GM23248 (cell line): Measurements from ENCODE around the gene PFKFB4. TPM values are rescaled to one million over a fixed set of nuclear protein-coding genes. Genes with fewer than 3 reads are reported as not detected.

Source experiments
- DNase-seq: peaks from one replicate; pipeline ENCODE4 v3.0.0-alpha.2; 2015
- H2AFZ ChIP-seq: fragments of 200-600 bp; sonication (generic); 2 replicates; pipeline ENCODE4 v1.6.1; 2016; ENCODE audit warnings: antibody characterized with exemption
- H3F3A ChIP-seq: fragments of 200-600 bp; sonication (generic); 2 replicates; pipeline ENCODE4 v1.6.1; 2016; ENCODE audit warnings: mild to moderate bottlenecking, antibody characterized with exemption, mixed run types; ENCODE audit not compliant: insufficient read depth
- H3K27ac ChIP-seq: fragments of 200-600 bp; sonication (generic); 2 replicates; pipeline ENCODE4 v1.5.1; 2016; ENCODE audit warnings: mild to moderate bottlenecking
- H3K27me3 ChIP-seq: fragments of 200-600 bp; sonication (generic); replicated peaks from 2 replicates; pipeline ENCODE4 v1.6.1; 2016; ENCODE audit warnings: mild to moderate bottlenecking; ENCODE audit not compliant: insufficient read depth
- H3K36me3 ChIP-seq: fragments of 200-600 bp; sonication (generic); 2 replicates; pipeline ENCODE4 v1.6.1; 2016; ENCODE audit warnings: low read depth, mild to moderate bottlenecking
- H3K4me1 ChIP-seq: fragments of 200-600 bp; sonication (generic); 2 replicates; pipeline ENCODE4 v1.6.1; 2016; ENCODE audit warnings: mild to moderate bottlenecking; ENCODE audit not compliant: insufficient read depth
- H3K4me2 ChIP-seq: fragments of 200-600 bp; sonication (generic); one replicate; pipeline ENCODE4 v1.6.1; 2016; ENCODE audit warnings: mild to moderate bottlenecking; ENCODE audit not compliant: unreplicated experiment
- H3K4me3 ChIP-seq: fragments of 200-600 bp; sonication (generic); 2 replicates; pipeline ENCODE4 v1.5.1; 2016; ENCODE audit warnings: mild to moderate bottlenecking
- H3K79me2 ChIP-seq: fragments of 200-600 bp; sonication (generic); 2 replicates; pipeline ENCODE4 v1.6.1; 2016; ENCODE audit warnings: mild to moderate bottlenecking; ENCODE audit not compliant: insufficient read depth
- H3K9ac ChIP-seq: fragments of 200-600 bp; sonication (generic); 2 replicates; pipeline ENCODE4 v1.6.1; 2016; ENCODE audit warnings: mild to moderate bottlenecking
- H3K9me2 ChIP-seq: fragments of 200-600 bp; sonication (generic); 2 replicates; pipeline ENCODE4 v1.6.1; 2016; ENCODE audit warnings: mixed run types, mild to moderate bottlenecking, moderate library complexity; ENCODE audit not compliant: insufficient read depth
- H3K9me3 ChIP-seq: fragments of 200-600 bp; sonication (generic); one replicate; pipeline ENCODE4 v1.6.1; 2017; ENCODE audit warnings: low read depth
- H4K20me1 ChIP-seq: fragments of 200-600 bp; sonication (generic); 2 replicates; pipeline ENCODE4 v1.6.0; 2016; ENCODE audit not compliant: insufficient read depth
- EZH2 ChIP-seq: fragments of 200-600 bp; sonication (generic); IDR thresholded peaks from 2 replicates; pipeline ENCODE4 v1.6.1; 2018; ENCODE audit warnings: antibody characterized with exemption, mild to moderate bottlenecking; ENCODE audit not compliant: insufficient read depth, poor library complexity, severe bottlenecking
- EZH2phosphoT487 ChIP-seq: fragments of 200-600 bp; sonication (generic); IDR thresholded peaks from 2 replicates; pipeline ENCODE4 v1.6.1; 2018; ENCODE audit warnings: antibody characterized with exemption, moderate library complexity, mild to moderate bottlenecking, low read depth; ENCODE audit not compliant: insufficient read depth
- WGBS, 2 experiments: methylation state at CpG; one replicate each; pipeline ENCODE4 v1.1.6; 2015 to 2017; ENCODE audit warnings: low lambda C conversion rate in 2 of 2, low coverage in 1 of 2; ENCODE audit errors: missing lambda C conversion rate in 2 of 2; 5-methylcytosine and 5-hydroxymethylcytosine counted together
- in situ Hi-C: fragments of 300-500 bp; cut with MboI; formaldehyde crosslinking; loops from 2 replicates; pipeline ENCODE4 v1.15.0; 2020
- microRNA counts: library from miRNA; unstranded; fragments of <30 nt; microRNA quantifications from one replicate; lab custom pipeline; 2016
- microRNA-seq: library from miRNA; unstranded; fragments of <30 nt; microRNA quantifications from one replicate; pipeline ENCODE4, GENCODE V29; 2016; ENCODE audit warnings: borderline number of aligned reads
- polyA plus RNA-seq: library from polyadenylated mRNA; unstranded; fragments of >200 nt; fragmentation: Nextera tagmentation; extraction: Ambion mirVana; gene quantifications from 2 replicates; pipeline ENCODE4 v1.2.1, GENCODE V29; 2016
- small RNA-seq: library from RNA; depleted of rRNA; stranded (forward); fragments of <200 nt; gene quantifications from one replicate; pipeline ENCODE3, GENCODE V24; 2014; ENCODE audit warnings: low read depth, low replicate concordance
- total RNA-seq: library from RNA; depleted of rRNA; stranded (reverse); fragments of >200 nt; shearing (Covaris generic); gene quantifications from 2 replicates; pipeline ENCODE4 v1.2.3, GENCODE V29; 2014; rRNA removed

Gene PFKFB4
- total and polyA plus RNA-seq, 2 experiments from 2014 or later, result 10.1 to 15.3 TPM

DNA sequence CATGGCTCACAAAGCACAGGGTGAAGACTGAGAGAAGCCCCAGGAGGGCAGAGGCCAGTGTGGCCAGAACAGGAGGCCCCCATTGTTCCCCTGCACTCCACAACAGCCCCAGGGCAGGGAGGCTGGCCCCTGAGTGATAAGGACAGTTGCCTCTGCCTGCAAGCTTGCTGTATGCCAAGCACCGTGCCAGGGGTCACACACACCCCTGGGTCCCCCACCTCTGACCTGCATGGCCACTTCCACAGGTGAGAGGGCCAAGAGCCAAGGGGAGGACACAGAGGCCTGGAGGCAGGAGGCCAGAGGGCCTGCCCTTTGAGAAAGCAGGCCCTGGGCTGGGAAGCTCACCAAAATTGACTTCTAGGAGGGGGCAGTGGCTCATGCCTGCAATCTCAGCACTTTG is 86.3 kb downstream of the PFKFB4 start:
- Histone ChIP-seq H3K27me3 (no peaks in the 10 kb centered on the region), H2AFZ (no peak overlapping the region), H3K79me2 (peaks cover 63% of the 10 kb centered on the region), H3K36me3 (peaks cover 6% of the 10 kb centered on the region; the same call in 1 of the 2 replicates), H3K4me3 (no peak overlapping the region), H3K9me3 (no peaks in the 10 kb centered on the region), H3K9me2 (no peaks in the 10 kb centered on the region), H3K27ac (no peak overlapping the region), H3F3A (peaks cover 16% of the 10 kb centered on the region), H3K9ac (no peak overlapping the region), H3K4me2 (no peak overlapping the region), H4K20me1 (no peaks in the 10 kb centered on the region), H3K4me1 (peaks cover 30% of the 10 kb centered on the region)
- DNase-seq, result no peak
- TF ChIP-seq EZH2phosphoT487, result no peak
- TF ChIP-seq EZH2, result no peak
- in situ Hi-C loops, result no loop called here
- 92 to 100% methylated on average over 1 of the region's 1 CpG for WGBS, 2 experiments

GRCh38 chr3:48469046-48469915 is 87.3 kb downstream of the PFKFB4 start:
- Histone ChIP-seq H2AFZ (no peak overlapping the region), H3K9ac (0 out of 2 replicates have a peak overlapping the region, but pooled peaks have one; percentile 9), H3K4me2 (no peak overlapping the region), H3K79me2 (peaks cover 63% of the 10 kb centered on the region), H3K9me2 (no peaks in the 10 kb centered on the region), H3K36me3 (peaks cover 6% of the 10 kb centered on the region; the same call in 1 of the 2 replicates), H3K9me3 (no peaks in the 10 kb centered on the region), H3K4me3 (no peak overlapping the region), H3K27ac (no peak overlapping the region), H4K20me1 (no peaks in the 10 kb centered on the region), H3F3A (peaks cover 21% of the 10 kb centered on the region), H3K4me1 (peaks cover 35% of the 10 kb centered on the region), H3K27me3 (no peaks in the 10 kb centered on the region)
- TF ChIP-seq EZH2phosphoT487 (no peak), EZH2 (no peak)
- 68 to 73% methylated on average over 25 to 29 of the region's 29 CpGs for WGBS, 2 experiments
- no peak for DNase-seq
- in situ Hi-C loops, result loop anchor here (5.0 kb wide), 1 partner anchor 83 kb away; no protein-coding TSS in a partner anchor

DNA sequence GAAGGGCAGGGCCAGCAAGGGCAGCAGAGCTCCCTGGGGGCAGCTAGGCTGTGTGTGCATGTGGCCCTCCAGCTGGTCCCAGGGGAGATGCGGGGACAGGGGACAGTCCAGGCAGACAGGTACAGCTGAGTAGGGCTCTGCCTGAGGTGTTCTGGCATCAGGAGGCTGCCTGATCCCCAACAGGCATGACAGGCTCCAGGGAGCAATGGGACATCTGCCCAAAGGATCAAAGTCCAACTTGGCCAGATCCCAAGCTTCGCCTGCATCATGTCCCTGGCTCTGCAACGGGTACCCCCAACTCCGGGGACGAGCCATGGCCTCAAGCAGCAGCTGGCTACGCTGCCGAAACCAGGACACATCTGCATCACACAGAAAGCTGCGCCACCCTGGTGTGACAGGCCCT is 88.3 kb downstream of the PFKFB4 start:
- TF ChIP-seq EZH2, result no peak
- Histone ChIP-seq H3K9me2 (no peaks in the 10 kb centered on the region), H4K20me1 (no peaks in the 10 kb centered on the region), H3K9me3 (no peaks in the 10 kb centered on the region), H3F3A (peaks cover 18% of the 10 kb centered on the region), H3K4me3 (no peak overlapping the region), H3K36me3 (peaks cover 6% of the 10 kb centered on the region; the same call in 1 of the 2 replicates), H3K27me3 (no peaks in the 10 kb centered on the region), H2AFZ (no peak overlapping the region), H3K27ac (no peak overlapping the region), H3K4me1 (peaks cover 34% of the 10 kb centered on the region), H3K79me2 (peaks cover 63% of the 10 kb centered on the region), H3K9ac (peak overlapping the region; percentile 92; the same call in 1 of the 2 replicates), H3K4me2 (no peak overlapping the region)
- in situ Hi-C loops, result loop anchor here (5.0 kb wide), 1 partner anchor 84 kb away; no protein-coding TSS in a partner anchor
- DNase-seq, result no peak
- WGBS, 2 experiments, result 43 to 52% methylated on average over 8 of the region's 8 CpGs

MicroRNAs within 50 kb of the gene (microRNA counts, 767-probe panel; counts per million panel counts)
- 447 counts per million, percentile 86 among the panel's probes with 10 or more counts for microRNA hsa-miR-711 (lab: Ali Mortazavi, UCI)

Small RNA genes lying within 50 kb of the gene (microRNA-seq; reads per million reads assigned to microRNA genes)
- gene MIR6823 (1.5 reads per million), gene MIR711 (not detected)

Small RNA genes lying within 50 kb of the gene (small RNA-seq; reads per million reads assigned to genes)
- gene MIR6823, result not detected

Other genes with a start within 250 kb of the PFKFB4 start
- not detected in 2 replicates for gene SPINK8, start 223.1 kb downstream of the PFKFB4 start, total RNA-seq
- gene SPINK8, start 223.1 kb downstream of the PFKFB4 start, polyA plus RNA-seq, result not detected in 2 replicates
- gene FBXW12, start 184.6 kb downstream of the PFKFB4 start, total RNA-seq, result not detected in 2 replicates
- not detected in 2 replicates for gene FBXW12, start 184.6 kb downstream of the PFKFB4 start, polyA plus RNA-seq
- 5.5 and 8.0 TPM in 2 replicates for gene PLXNB1, start 126.7 kb downstream of the PFKFB4 start, total RNA-seq
- 3.3 and 4.9 TPM in 2 replicates for gene PLXNB1, start 126.7 kb downstream of the PFKFB4 start, polyA plus RNA-seq
- gene CCDC51, start 116.7 kb downstream of the PFKFB4 start, total RNA-seq, result 10.1 and 10.6 TPM in 2 replicates
- gene CCDC51, start 116.7 kb downstream of the PFKFB4 start, polyA plus RNA-seq, result 14.0 and 14.9 TPM in 2 replicates
- gene TMA7, start 116.5 kb downstream of the PFKFB4 start, total RNA-seq, result 150 and 244 TPM in 2 replicates
- 535 and 552 TPM in 2 replicates for gene TMA7, start 116.5 kb downstream of the PFKFB4 start, polyA plus RNA-seq
- 8.4 and 9.5 TPM in 2 replicates for gene ATRIP, start 110.1 kb downstream of the PFKFB4 start, total RNA-seq
- 4.2 and 4.6 TPM in 2 replicates for gene ATRIP, start 110.1 kb downstream of the PFKFB4 start, polyA plus RNA-seq
- gene SHISA5, start 52.6 kb downstream of the PFKFB4 start, total RNA-seq, result 153 and 154 TPM in 2 replicates
- gene SHISA5, start 52.6 kb downstream of the PFKFB4 start, polyA plus RNA-seq, result 215 and 223 TPM in 2 replicates
- 0.25 and 0.86 TPM in 2 replicates for gene UCN2, start 7.0 kb upstream of the PFKFB4 start, total RNA-seq
- gene UCN2, start 7.0 kb upstream of the PFKFB4 start, polyA plus RNA-seq, result 0.25 and 0.45 TPM in 2 replicates
- gene COL7A1, start 38.5 kb upstream of the PFKFB4 start, total RNA-seq, result 27.9 and 33.6 TPM in 2 replicates
- gene COL7A1, start 38.5 kb upstream of the PFKFB4 start, polyA plus RNA-seq, result 11.2 and 11.9 TPM in 2 replicates
- gene UQCRC1, start 52.8 kb upstream of the PFKFB4 start, total RNA-seq, result 285 and 490 TPM in 2 replicates
- 252 and 279 TPM in 2 replicates for gene UQCRC1, start 52.8 kb upstream of the PFKFB4 start, polyA plus RNA-seq
- not detected in 2 replicates for gene TMEM89, start 65.0 kb upstream of the PFKFB4 start, total RNA-seq
- gene TMEM89, start 65.0 kb upstream of the PFKFB4 start, polyA plus RNA-seq, result not detected in 2 replicates
- gene SLC26A6, start 78.7 kb upstream of the PFKFB4 start, total RNA-seq, result 21.1 and 28.3 TPM in 2 replicates
- 11.2 and 13.4 TPM in 2 replicates for gene SLC26A6, start 78.7 kb upstream of the PFKFB4 start, polyA plus RNA-seq
- 1.4 TPM in 2 replicates for gene CELSR3, start 106.1 kb upstream of the PFKFB4 start, total RNA-seq
- gene CELSR3, start 106.1 kb upstream of the PFKFB4 start, polyA plus RNA-seq, result 0.30 and 0.40 TPM in 2 replicates
- 32.5 and 39.3 TPM in 2 replicates for gene NCKIPSD, start 129.1 kb upstream of the PFKFB4 start, total RNA-seq
- gene NCKIPSD, start 129.1 kb upstream of the PFKFB4 start, polyA plus RNA-seq, result 20.6 and 21.7 TPM in 2 replicates
- gene IP6K2, start 160.4 kb upstream of the PFKFB4 start, total RNA-seq, result 59.1 and 59.6 TPM in 2 replicates
- gene IP6K2, start 160.4 kb upstream of the PFKFB4 start, polyA plus RNA-seq, result 56.5 and 57.4 TPM in 2 replicates